OCI-LY7 (cell line): Measurements from ENCODE around the gene PDXDC1. TPM values are rescaled to one million over a fixed set of nuclear protein-coding genes. Genes with fewer than 3 reads are reported as not detected.
"Not testable (repeated sequence)": the region's sequence is repeated elsewhere in the genome, so short reads cannot be mapped to it uniquely, and the experiment has no call there.

Experiments
- BruUV-seq: library from RNA; stranded (reverse); fragments of 400-500 nt; replicated peaks from 2 replicates; lab custom pipeline; 2021; lab: Mats Ljungman, UMichigan
- CTCF ChIA-PET: fragments of 300-600 bp; sonication (Branson Sonifier 250); formaldehyde crosslinking; loops from one replicate; lab custom pipeline; 2022; ENCODE audit warnings: antibody characterized with exemption; ENCODE audit not compliant: unreplicated experiment; lab: Charles Lee
- POLR2A ChIA-PET: fragments of 300-600 bp; sonication (Branson Sonifier 250); formaldehyde crosslinking; loops from one replicate; lab custom pipeline; 2022; ENCODE audit warnings: antibody characterized with exemption; lab: Charles Lee
- DNase-seq: peaks from one replicate; pipeline ENCODE4 v3.0.0-alpha.2; 2015; ENCODE audit warnings: low spot score
- H2AFZ ChIP-seq: fragments of 200-600 bp; sonication (generic), shearing (Covaris generic); 2 replicates; pipeline ENCODE4 v1.6.1; 2014; ENCODE audit warnings: mild to moderate bottlenecking, antibody characterized with exemption, low read length, moderate library complexity
- H3K27ac ChIP-seq: fragments of 200-600 bp; sonication (generic); 2 replicates; pipeline ENCODE4 v1.5.1; 2014; ENCODE audit warnings: mixed run types, low read depth, mild to moderate bottlenecking, moderate library complexity, low read length, inconsistent platforms; ENCODE audit not compliant: poor library complexity, severe bottlenecking
- H3K36me3 ChIP-seq: fragments of 200-600 bp; sonication (generic); 2 replicates; pipeline ENCODE4 v1.6.1; 2014; ENCODE audit warnings: mild to moderate bottlenecking, antibody characterized with exemption, low read length, moderate library complexity, mixed read lengths; ENCODE audit not compliant: insufficient read depth
- H3K4me1 ChIP-seq: fragments of 200-600 bp; sonication (generic); 2 replicates; pipeline ENCODE4 v1.5.1; 2014; ENCODE audit warnings: mild to moderate bottlenecking, low read length; ENCODE audit not compliant: insufficient read depth, poor library complexity, severe bottlenecking
- H3K4me2 ChIP-seq: fragments of 200-600 bp; sonication (generic); 2 replicates; pipeline ENCODE4 v1.6.1; 2014; ENCODE audit warnings: mild to moderate bottlenecking, low read length
- H3K4me3 ChIP-seq: fragments of 200-600 bp; sonication (generic); 2 replicates; pipeline ENCODE4 v1.5.1; 2014; ENCODE audit warnings: mild to moderate bottlenecking, low read depth, low read length; ENCODE audit not compliant: poor library complexity, severe bottlenecking
- H3K79me2 ChIP-seq: fragments of 200-600 bp; sonication (generic); 2 replicates; pipeline ENCODE4 v1.6.1; 2016; ENCODE audit warnings: low read depth, mild to moderate bottlenecking, low read length, moderate library complexity, mixed read lengths; ENCODE audit not compliant: insufficient read depth
- H3K9me2 ChIP-seq: fragments of 200-600 bp; sonication (generic); 2 replicates; pipeline ENCODE4 v1.6.1; 2016; ENCODE audit warnings: mild to moderate bottlenecking, low read length, mixed read lengths; ENCODE audit not compliant: insufficient read depth
- H3K9me3 ChIP-seq: fragments of 200-600 bp; sonication (generic); 2 replicates; pipeline ENCODE4 v1.6.1; 2014; ENCODE audit warnings: mild to moderate bottlenecking, mixed run types, low read length, mixed read lengths
- H4K20me1 ChIP-seq: fragments of 200-600 bp; sonication (generic); 2 replicates; pipeline ENCODE4 v1.6.1; 2014; ENCODE audit warnings: mild to moderate bottlenecking, antibody characterized with exemption, low read length, moderate library complexity, mixed read lengths; ENCODE audit not compliant: insufficient read depth
- CTCF ChIP-seq: fragments of 200-600 bp; sonication (generic); conservative IDR thresholded peaks from 2 replicates; pipeline ENCODE4 v1.5.1; 2014; ENCODE audit warnings: mild to moderate bottlenecking, antibody characterized with exemption, low read length, moderate library complexity, mixed read lengths
- EZH2phosphoT487 ChIP-seq: fragments of 200-600 bp; sonication (generic); IDR thresholded peaks from 2 replicates; pipeline ENCODE4 v1.6.1; 2018; ENCODE audit warnings: low read depth, borderline replicate concordance, mild to moderate bottlenecking, mixed run types, antibody characterized with exemption, low read length, moderate library complexity, mixed read lengths
- intact Hi-C: fragments of 100-400 bp; cut with micrococcal nuclease; formaldehyde crosslinking; loops from one replicate; pipeline ENCODE4 v1.10.0; 2022; ENCODE audit not compliant: unreplicated experiment
- total RNA-seq, 2 experiments: library from RNA; depleted of rRNA in 1 of 2; stranded (reverse); fragments of >200 nt in 1 of 2; shearing (Covaris generic) in 1 of 2; gene quantifications; 2 replicates each; pipeline ENCODE4 v1.2.3, GENCODE V29; 2014 to 2022

The PDXDC1 gene
- total RNA-seq, 2 experiments from 2014 or later, result 43.0 to 83.3 TPM

- BruUV-seq, result TSS peak; percentile 22
- H4K20me1 ChIP-seq, H3K9me2 ChIP-seq, H3K4me1 ChIP-seq, intact Hi-C loops, DNase-seq, H3K4me3 ChIP-seq, POLR2A ChIA-PET, H3K9me3 ChIP-seq, CTCF ChIA-PET, H3K27ac ChIP-seq, H2AFZ ChIP-seq, H3K4me2 ChIP-seq, H3K79me2 ChIP-seq: not testable (repeated sequence)
- TF ChIP-seq CTCF, result peak; percentile 68
- peaks cover 78% of the 10 kb centered on the region for H3K36me3 ChIP-seq
These were observed 97.3 kb downstream of the PDXDC1 start for GRCh38 chr16:15071916-15072769.

GRCh38 chr16:15073101-15073500, 98.3 kb downstream of the PDXDC1 start:
- ChIA-PET CTCF (no interaction called here), POLR2A (no interaction called here)
- Histone ChIP-seq H3K9me3 (no peaks in the 10 kb centered on the region), H4K20me1 (peaks cover 5% of the 10 kb centered on the region), H3K27ac (no peak overlapping the region), H2AFZ (no peak overlapping the region), H3K4me3 (no peak overlapping the region), H3K36me3 (peaks cover 84% of the 10 kb centered on the region), H3K4me2 (no peak overlapping the region), H3K4me1 (no peaks in the 10 kb centered on the region), H3K9me2 (no peaks in the 10 kb centered on the region), H3K79me2 (no peaks in the 10 kb centered on the region)
- BruUV-seq, result no TSS peak
- DNase-seq, result no peak
- TF ChIP-seq CTCF (no peak), EZH2phosphoT487 (no peak)
- intact Hi-C loops, result no loop called here

GRCh38 chr16:15076161-15076560, 101.3 kb downstream of the PDXDC1 start:
- H3K79me2 ChIP-seq, H3K9me3 ChIP-seq, CTCF ChIA-PET, H4K20me1 ChIP-seq, H3K4me1 ChIP-seq, POLR2A ChIA-PET, H3K4me2 ChIP-seq, H3K9me2 ChIP-seq, H3K4me3 ChIP-seq, H3K27ac ChIP-seq, BruUV-seq, intact Hi-C loops, DNase-seq, H2AFZ ChIP-seq: not testable (repeated sequence)
- H3K36me3 ChIP-seq, result peaks cover 88% of the 10 kb centered on the region

- H3K27ac ChIP-seq, H3K9me3 ChIP-seq, CTCF ChIA-PET, intact Hi-C loops, H3K79me2 ChIP-seq, DNase-seq, H3K4me3 ChIP-seq, H2AFZ ChIP-seq, POLR2A ChIA-PET, H3K4me2 ChIP-seq, H4K20me1 ChIP-seq, BruUV-seq, H3K9me2 ChIP-seq, H3K4me1 ChIP-seq: not testable (repeated sequence)
- H3K36me3 ChIP-seq, result peaks cover 84% of the 10 kb centered on the region
These were observed 106.1 kb downstream of the PDXDC1 start for GRCh38 chr16:15080883-15081282.

GRCh38 chr16:15082788-15083187, 108.0 kb downstream of the PDXDC1 start:
- H3K4me2 ChIP-seq, intact Hi-C loops, H4K20me1 ChIP-seq, H3K4me3 ChIP-seq, H3K27ac ChIP-seq, H3K9me3 ChIP-seq, CTCF ChIA-PET, POLR2A ChIA-PET, H3K4me1 ChIP-seq, H2AFZ ChIP-seq, DNase-seq, BruUV-seq, H3K9me2 ChIP-seq, H3K79me2 ChIP-seq: not testable (repeated sequence)
- H3K36me3 ChIP-seq, result peaks cover 77% of the 10 kb centered on the region
